SK-N-MC (cell line): Measurements from ENCODE around the gene ETFA.

Experiments used
- EZH2 ChIP-seq: fragments of 200-600 bp; sonication (generic); IDR thresholded peaks from one replicate; pipeline ENCODE4 v1.6.1; 2017; ENCODE audit warnings: antibody characterized with exemption
- FOXP2 ChIP-seq: optimal IDR thresholded peaks from 2 replicates; pipeline ENCODE3; 2011; ENCODE audit warnings: mild to moderate bottlenecking, moderate library complexity; ENCODE audit not compliant: insufficient read depth; ENCODE audit errors: extremely low read length, control extremely low read depth
- POLR2AphosphoS5 ChIP-seq: IDR thresholded peaks from 2 replicates; pipeline ENCODE4 v1.6.1; 2012; ENCODE audit warnings: mild to moderate bottlenecking, low read depth, low read length, borderline replicate concordance

DNA sequence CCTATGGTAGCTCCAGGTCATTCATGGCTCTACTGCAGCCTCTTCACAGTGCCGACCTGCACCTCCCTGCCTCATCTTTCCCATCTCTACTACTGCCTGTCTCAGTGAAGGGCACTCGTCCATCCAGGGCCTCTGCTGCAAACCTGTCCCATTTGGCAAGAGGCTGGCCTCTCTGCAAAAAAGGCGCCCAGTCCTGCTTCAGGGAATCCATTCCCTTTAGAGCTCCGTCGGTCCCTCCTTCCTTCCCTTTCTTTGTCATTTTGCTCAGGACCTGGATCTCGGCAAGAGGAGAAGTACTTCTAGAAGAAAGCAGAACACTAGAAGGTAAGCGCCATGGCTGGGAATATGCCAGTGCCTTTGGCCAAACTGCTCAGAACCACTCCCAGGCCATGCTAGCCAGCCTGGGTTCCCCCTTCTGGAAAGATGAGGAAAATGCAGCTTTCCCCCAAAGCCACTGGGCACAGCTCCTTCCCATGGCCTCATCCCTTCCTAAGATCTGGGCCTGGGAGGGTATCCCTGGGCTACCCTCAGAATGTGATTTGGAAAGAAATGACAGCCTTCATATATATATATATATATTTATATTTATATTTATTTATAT lies 18.9 kb upstream of the ETFA start:
- no peak for TF ChIP-seq POLR2AphosphoS5
- no peak for TF ChIP-seq EZH2
- TF ChIP-seq FOXP2, result no peak
